Parathyroid adenoma (tissue), 2 donors: ENCODE data around the gene NUP188.
A peak's percentile ranks its signal among the peaks of the same experiment; 100 is the strongest.

Experiments used
- H2AFZ ChIP-seq: fragments of 300-600 bp; sonication (generic); one replicate; pipeline ENCODE4 v1.7.0; 2017; ENCODE audit warnings: antibody characterized with exemption, mild to moderate bottlenecking
- H3K27ac ChIP-seq: fragments of 300-600 bp; sonication (generic); one replicate; pipeline ENCODE4 v1.7.0; 2017
- H3K27me3 ChIP-seq: fragments of 300-600 bp; sonication (generic); one replicate; pipeline ENCODE4 v1.7.0; 2017; ENCODE audit warnings: low read length; ENCODE audit not compliant: control insufficient read depth, insufficient read depth
- H3K36me3 ChIP-seq: fragments of 300-600 bp; sonication (generic); one replicate; pipeline ENCODE4 v1.7.0; 2017; ENCODE audit warnings: low read length; ENCODE audit not compliant: control insufficient read depth, insufficient read depth
- H3K4me1 ChIP-seq: fragments of 300-600 bp; sonication (generic); one replicate; pipeline ENCODE4 v1.7.0; 2017; ENCODE audit warnings: control low read depth
- H3K4me2 ChIP-seq: fragments of 300-600 bp; sonication (generic); one replicate; pipeline ENCODE4 v1.7.0; 2017; ENCODE audit warnings: low read length
- H3K4me3 ChIP-seq: fragments of 300-600 bp; sonication (generic); one replicate; pipeline ENCODE4 v1.7.0; 2017; ENCODE audit warnings: low read depth, low read length
- H3K79me2 ChIP-seq: fragments of 300-600 bp; sonication (generic); one replicate; pipeline ENCODE4 v1.7.0; 2017; ENCODE audit warnings: control low read depth
- H3K9ac ChIP-seq: fragments of 300-600 bp; sonication (generic); one replicate; pipeline ENCODE4 v1.7.0; 2017; ENCODE audit warnings: mild to moderate bottlenecking
- H3K9me3 ChIP-seq: fragments of 300-600 bp; sonication (generic); one replicate; pipeline ENCODE4 v1.7.0; 2017; ENCODE audit warnings: low read length; ENCODE audit not compliant: control insufficient read depth
- CTCF ChIP-seq: fragments of 300-600 bp; sonication (generic); IDR thresholded peaks from one replicate; pipeline ENCODE4 v1.7.0; 2017; ENCODE audit warnings: antibody characterized with exemption, mild to moderate bottlenecking
- donor health status: primary hyperparathyroidism.

Gene NUP188

GRCh38 chr9:129005336-129005997 is 58.0 kb downstream of the NUP188 start:
- Histone ChIP-seq H3K27ac (no peak overlapping the region), H2AFZ (no peak overlapping the region), H3K4me2 (no peak overlapping the region), H3K9me3 (no peaks in the 10 kb centered on the region), H3K4me1 (no peaks in the 10 kb centered on the region), H3K27me3 (no peaks in the 10 kb centered on the region), H3K36me3 (no peaks in the 10 kb centered on the region), H3K79me2 (no peaks in the 10 kb centered on the region), H3K9ac (no peak overlapping the region), H3K4me3 (no peak overlapping the region)
- no peak for TF ChIP-seq CTCF

- Histone ChIP-seq H3K9ac (no peak overlapping the region), H3K9me3 (no peaks in the 10 kb centered on the region), H3K79me2 (no peaks in the 10 kb centered on the region), H2AFZ (no peak overlapping the region), H3K4me1 (no peaks in the 10 kb centered on the region), H3K27ac (no peak overlapping the region), H3K4me2 (no peak overlapping the region), H3K27me3 (no peaks in the 10 kb centered on the region), H3K36me3 (no peaks in the 10 kb centered on the region), H3K4me3 (no peak overlapping the region)
- peak; percentile 84 for TF ChIP-seq CTCF
Measured at GRCh38 chr9:129006328-129007034, 59.0 kb downstream of the NUP188 start.

- H2AFZ ChIP-seq = no peak overlapping the region
- H3K36me3 ChIP-seq = no peaks in the 10 kb centered on the region
- no peaks in the 10 kb centered on the region for H3K9me3 ChIP-seq
- no peak overlapping the region for H3K4me2 ChIP-seq
- no peaks in the 10 kb centered on the region for H3K27me3 ChIP-seq
- no peak overlapping the region for H3K9ac ChIP-seq
- H3K79me2 ChIP-seq = peaks cover 3% of the 10 kb centered on the region
- TF ChIP-seq CTCF = no peak
- no peaks in the 10 kb centered on the region for H3K4me1 ChIP-seq
- H3K27ac ChIP-seq = no peak overlapping the region
- H3K4me3 ChIP-seq = no peak overlapping the region
Measured at GRCh38 chr9:129007035-129007765, 59.7 kb downstream of the NUP188 start.

- peaks cover 3% of the 10 kb centered on the region for H3K79me2 ChIP-seq
- no peaks in the 10 kb centered on the region for H3K27me3 ChIP-seq
- no peak overlapping the region for H3K27ac ChIP-seq
- no peak for TF ChIP-seq CTCF
- H3K36me3 ChIP-seq = no peaks in the 10 kb centered on the region
- no peak overlapping the region for H3K9ac ChIP-seq
- H3K4me3 ChIP-seq = no peak overlapping the region
- no peak overlapping the region for H2AFZ ChIP-seq
- no peaks in the 10 kb centered on the region for H3K9me3 ChIP-seq
- no peaks in the 10 kb centered on the region for H3K4me1 ChIP-seq
- no peak overlapping the region for H3K4me2 ChIP-seq
Measured at GRCh38 chr9:129007766-129008468, 60.4 kb downstream of the NUP188 start.
